IMR-90 (cell line): ENCODE measurements around the gene SHISA4. TPM values are rescaled to one million over a fixed set of nuclear protein-coding genes. Genes with fewer than 3 reads are reported as not detected.
A peak's percentile ranks its signal among the peaks of the same experiment; 100 is the strongest.

Experiments used
- ATAC-seq: fragments of 200-7000 bp; cut with Tn5 transposase; 2 replicates; pipeline ENCODE4 v1.9.1; 2020; ENCODE audit warnings: low read depth, mild to moderate bottlenecking, moderate library complexity
- BruUV-seq: library from RNA; stranded (reverse); fragments of 400-500 nt; replicated peaks from 2 replicates; lab custom pipeline; 2021; lab: Mats Ljungman, UMichigan
- CTCF ChIA-PET: fragments of 300-600 bp; formaldehyde crosslinking; extraction: SDS; loops from one replicate; lab custom pipeline; 2021; ENCODE audit warnings: antibody characterized with exemption; lab: Yijun Ruan, JAX
- POLR2A ChIA-PET: fragments of 300-600 bp; sonication (Branson Sonifier 250); formaldehyde crosslinking; loops from one replicate; lab custom pipeline; 2022; ENCODE audit warnings: antibody characterized with exemption; ENCODE audit not compliant: unreplicated experiment; lab: Charles Lee
- DNase-seq: peaks from one replicate; pipeline ENCODE4 v3.0.0; 2013
- H2AFZ ChIP-seq: replicated peaks from 2 replicates; pipeline ENCODE3; 2013; ENCODE audit warnings: low read length, mild to moderate bottlenecking; ENCODE audit not compliant: poor library complexity
- H2AK5ac ChIP-seq: 2 replicates; pipeline ENCODE4 v1.6.1; 2013; ENCODE audit warnings: low read depth, low read length, inconsistent platforms
- H2AK9ac ChIP-seq: replicated peaks from 2 replicates; pipeline ENCODE3; 2013; ENCODE audit warnings: mild to moderate bottlenecking, low read depth, low read length, moderate library complexity; ENCODE audit not compliant: poor library complexity
- H2BK120ac ChIP-seq: 2 replicates; pipeline ENCODE4 v1.6.1; 2013; ENCODE audit warnings: low read depth, low read length, inconsistent platforms
- H2BK15ac ChIP-seq: 3 replicates; pipeline ENCODE4 v1.6.1; 2013; ENCODE audit warnings: low read depth, low read length, inconsistent platforms
- H2BK20ac ChIP-seq: 2 replicates; pipeline ENCODE4 v1.6.1; 2013; ENCODE audit warnings: low read depth, mild to moderate bottlenecking, inconsistent platforms, low read length, moderate library complexity
- H2BK5ac ChIP-seq: 2 replicates; pipeline ENCODE4 v1.6.1; 2013; ENCODE audit warnings: mild to moderate bottlenecking, low read depth, low read length, inconsistent platforms; ENCODE audit not compliant: poor library complexity, severe bottlenecking
- H3K14ac ChIP-seq: replicated peaks from 2 replicates; pipeline ENCODE4 v1.6.1; 2013; ENCODE audit warnings: low read depth, low read length, inconsistent platforms
- H3K18ac ChIP-seq: 2 replicates; pipeline ENCODE4 v1.6.1; 2013; ENCODE audit warnings: low read depth, low read length, control low read depth
- H3K23ac ChIP-seq: 2 replicates; pipeline ENCODE4 v1.6.1; 2013; ENCODE audit warnings: low read depth, low read length, inconsistent platforms
- H3K27ac ChIP-seq: 2 replicates; pipeline ENCODE4 v1.5.1; 2013; ENCODE audit warnings: mild to moderate bottlenecking, control low read depth, low read length; ENCODE audit not compliant: insufficient read depth
- H3K27me3 ChIP-seq: 2 replicates; pipeline ENCODE4 v1.6.1; 2013; ENCODE audit warnings: low read length; ENCODE audit not compliant: control insufficient read depth, insufficient read depth
- H3K36me3 ChIP-seq: 2 replicates; pipeline ENCODE4 v1.6.1; 2013; ENCODE audit warnings: low read length, mixed read lengths; ENCODE audit not compliant: control insufficient read depth, insufficient read depth
- H3K4ac ChIP-seq: 2 replicates; pipeline ENCODE4 v1.6.1; 2013; ENCODE audit warnings: low read depth, low read length, inconsistent platforms
- H3K4me1 ChIP-seq: 2 replicates; pipeline ENCODE4 v1.6.1; 2013; ENCODE audit warnings: low read length, mixed read lengths; ENCODE audit not compliant: control insufficient read depth, insufficient read depth
- H3K4me2 ChIP-seq: 2 replicates; pipeline ENCODE4 v1.6.1; 2013; ENCODE audit warnings: low read depth, mild to moderate bottlenecking, control low read depth, low read length, moderate library complexity
- H3K4me3 ChIP-seq: 2 replicates; pipeline ENCODE4 v1.5.1; 2013; ENCODE audit warnings: low read depth, mild to moderate bottlenecking, control low read depth, low read length, moderate library complexity; ENCODE audit not compliant: insufficient read depth
- H3K56ac ChIP-seq: 2 replicates; pipeline ENCODE4 v1.6.1; 2013; ENCODE audit warnings: low read length, inconsistent platforms; ENCODE audit not compliant: insufficient read depth; ENCODE audit errors: extremely low read depth
- H3K79me1 ChIP-seq, 2 experiments: 2 replicates each; pipeline ENCODE4 v1.6.1; 2013; ENCODE audit warnings: low read length in 2 of 2, inconsistent platforms in 1 of 2, low read depth in 1 of 2
- H3K9ac ChIP-seq: 2 replicates; pipeline ENCODE4 v1.6.1; 2013; ENCODE audit warnings: low read depth, low read length, control low read depth
- H3K9me1 ChIP-seq: 2 replicates; pipeline ENCODE4 v1.6.1; 2013; ENCODE audit warnings: low read length, inconsistent platforms; ENCODE audit not compliant: insufficient read depth
- H3K9me3 ChIP-seq: 2 replicates; pipeline ENCODE4 v1.6.1; 2013; ENCODE audit warnings: low read length; ENCODE audit not compliant: control insufficient read depth, insufficient read depth
- H4K20me1 ChIP-seq: 2 replicates; pipeline ENCODE4 v1.6.1; 2013; ENCODE audit warnings: low read length, inconsistent platforms; ENCODE audit not compliant: insufficient read depth
- H4K5ac ChIP-seq: 2 replicates; pipeline ENCODE4 v1.6.1; 2013; ENCODE audit warnings: mild to moderate bottlenecking, low read depth, low read length, control low read depth
- H4K8ac ChIP-seq, 2 experiments: 2 replicates each; pipeline ENCODE4 v1.6.1; 2013; ENCODE audit warnings: low read depth in 2 of 2, low read length in 2 of 2, control low read depth in 1 of 2, inconsistent platforms in 1 of 2
- H4K91ac ChIP-seq: 2 replicates; pipeline ENCODE4 v1.6.1; 2013; ENCODE audit warnings: low read depth, low read length, inconsistent platforms; ENCODE audit not compliant: insufficient read depth
- CEBPB ChIP-seq: IDR thresholded peaks from 2 replicates; pipeline ENCODE4 v1.6.1; 2012; ENCODE audit warnings: low read depth, low read length, improper control_type of control experiment
- SMC3 ChIP-seq: fragments of 150-350 bp; IDR thresholded peaks from 2 replicates; pipeline ENCODE4 v1.6.1; 2016; ENCODE audit warnings: low read depth, mild to moderate bottlenecking, antibody characterized with exemption, low read length, moderate library complexity
- WGBS, 2 experiments: methylation state at CpG; one replicate each; pipeline versions ENCODE4 v1.1.5 to v1.1.7; 2013; ENCODE audit warnings: missing lambda C conversion rate in 2 of 2; ENCODE audit not compliant: insufficient read length in 1 of 2; ENCODE audit errors: extremely low coverage in 2 of 2; 5-methylcytosine and 5-hydroxymethylcytosine counted together
- dilution Hi-C: fragments of 300-500 bp; cut with HindIII; formaldehyde crosslinking; loops from one replicate; pipeline ENCODE4 v1.14.3; 2018; ENCODE audit warnings: low sequenced_read_pairs; ENCODE audit not compliant: unreplicated experiment
- in situ Hi-C: fragments of 300-500 bp; cut with MboI; formaldehyde crosslinking; loops from 3 replicates; pipeline ENCODE4 v1.14.3; 2019; ENCODE audit warnings: low sequenced_read_pairs, inconsistent platforms, mixed read lengths
- intact Hi-C: fragments of 100-400 bp; cut with micrococcal nuclease; formaldehyde crosslinking; loops from 2 replicates; pipeline ENCODE4 v1.10.0; 2022
- polyA plus RNA-seq, 3 experiments: library from polyadenylated mRNA; depleted of rRNA; stranded (reverse); fragments of >200 nt; gene quantifications; 2 replicates each; pipeline ENCODE4 v1.2.3, GENCODE V29; 2012; ENCODE audit warnings: low replicate concordance in 1 of 3
- total RNA-seq: library from RNA; depleted of rRNA; stranded (reverse); fragments of >200 nt; gene quantifications from 2 replicates; pipeline ENCODE4 v1.2.3, GENCODE V29; 2012

The SHISA4 gene
- total and polyA plus RNA-seq, 2 of the 4 experiments (the other 2 are of a cell fraction) = 10.0 to 34.8 TPM

GRCh38 chr1:201914456-201915235 is 25.9 kb downstream of the SHISA4 start:
- Histone ChIP-seq H4K8ac (peak overlapping the region; percentile 14 to 57; a peak in 3 of 4 replicates), H3K9me3 (no peaks in the 10 kb centered on the region), H3K9ac (no peak overlapping the region), H3K36me3 (peaks cover 13% of the 10 kb centered on the region), H2AK9ac (peak overlapping the region; percentile 85), H3K4me3 (no peak overlapping the region), H3K4ac (peak overlapping the region; percentile 98), H2AK5ac (peak overlapping the region; percentile 86), H3K27me3 (no peaks in the 10 kb centered on the region), H3K9me1 (peaks cover 54% of the 10 kb centered on the region), H3K18ac (peak overlapping the region; percentile 9; the same call in 1 of the 2 replicates), H2BK120ac (peak overlapping the region; percentile 41), H3K79me1 (peaks cover 48 to 81% of the 10 kb centered on the region in 2 experiments), H4K91ac (peak overlapping the region; percentile 68), H3K4me1 (peaks cover 43% of the 10 kb centered on the region), H3K14ac (peak overlapping the region; percentile 45), H2BK15ac (peak overlapping the region; percentile 81; the same call in 2 of the 3 replicates), H2BK5ac (peak overlapping the region; percentile 43), H2AFZ (no peak overlapping the region), H4K5ac (peak overlapping the region; percentile 19; the same call in 1 of the 2 replicates), H3K23ac (peak overlapping the region; percentile 45), H2BK20ac (peak overlapping the region; percentile 72), H4K20me1 (peaks cover 5% of the 10 kb centered on the region; the same call in 1 of the 2 replicates), H3K4me2 (no peak overlapping the region), H3K27ac (peak overlapping the region; percentile 31; the same call in 1 of the 2 replicates), H3K56ac (no peak overlapping the region)
- CTCF ChIA-PET = interaction anchor here (0.7 to 1.0 kb wide), 2 partner anchors 32 to 58 kb away, joined by 3 to 6 read pairs; partner anchors contain the start of gene LMOD1
- in situ Hi-C loops (no loop called here), intact Hi-C loops (no loop called here), dilution Hi-C loops (no loop called here)
- POLR2A ChIA-PET = no interaction called here
- DNase-seq (peak; percentile 36), ATAC-seq (no peak)
- BruUV-seq = no TSS peak
- TF ChIP-seq CEBPB (peak; percentile 34; the same call in 1 of the 2 replicates), SMC3 (no peak)
- WGBS, 2 experiments = 59% methylated on average over 7 of the region's 14 CpGs; no CpG with 5 or more reads in 1 of the 2 experiments
